Measurements from ENCODE around the gene TEX22.
A peak's percentile ranks its signal among the peaks of the same experiment; 100 is the strongest.

TEX22 gene

GRCh38 chr14:105412771-105413543 is 14.6 kb downstream of the TEX22 start:
- no peak for DNase-seq (ENCODE audit: low spot score)
- no peak overlapping the region for H3K4me3 ChIP-seq
- H3K27ac ChIP-seq: no peak overlapping the region
- TF ChIP-seq CTCF (IDR thresholded peaks at IDR 0.05): no peak

DNA sequence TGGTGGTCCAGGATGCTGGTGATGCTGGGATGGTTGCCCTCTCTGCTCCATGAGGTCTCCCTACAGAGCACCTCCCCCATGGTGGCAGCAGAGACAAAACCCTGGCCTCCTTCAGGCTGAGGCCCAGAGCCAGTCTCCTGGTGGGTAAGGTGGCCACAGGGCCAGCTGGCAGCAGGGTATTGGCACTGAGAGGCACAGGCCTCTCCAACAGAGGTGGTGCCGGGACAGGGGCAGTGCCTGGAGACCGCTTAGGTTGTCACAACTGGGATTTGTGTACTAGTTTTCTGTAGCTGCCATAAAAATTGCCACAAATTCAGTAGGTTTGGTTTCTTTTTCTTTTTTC is 15.2 kb downstream of the TEX22 start:
- DNase-seq (ENCODE audit: low spot score): no peak
- no peak overlapping the region for H3K27ac ChIP-seq
- H3K4me3 ChIP-seq: no peak overlapping the region
- no peak for TF ChIP-seq CTCF (IDR thresholded peaks at IDR 0.05)

- Histone ChIP-seq H3K27ac (peak overlapping the region; percentile 55 to 76), H3K4me3 (peak overlapping the region; percentile 78)
- TF ChIP-seq CTCF (IDR thresholded peaks at IDR 0.05): peak; percentile 77
- peak; percentile 83 for DNase-seq (ENCODE audit: low spot score)
Observed at GRCh38 chr14:105414456-105415371, 16.4 kb downstream of the TEX22 start.

DNA sequence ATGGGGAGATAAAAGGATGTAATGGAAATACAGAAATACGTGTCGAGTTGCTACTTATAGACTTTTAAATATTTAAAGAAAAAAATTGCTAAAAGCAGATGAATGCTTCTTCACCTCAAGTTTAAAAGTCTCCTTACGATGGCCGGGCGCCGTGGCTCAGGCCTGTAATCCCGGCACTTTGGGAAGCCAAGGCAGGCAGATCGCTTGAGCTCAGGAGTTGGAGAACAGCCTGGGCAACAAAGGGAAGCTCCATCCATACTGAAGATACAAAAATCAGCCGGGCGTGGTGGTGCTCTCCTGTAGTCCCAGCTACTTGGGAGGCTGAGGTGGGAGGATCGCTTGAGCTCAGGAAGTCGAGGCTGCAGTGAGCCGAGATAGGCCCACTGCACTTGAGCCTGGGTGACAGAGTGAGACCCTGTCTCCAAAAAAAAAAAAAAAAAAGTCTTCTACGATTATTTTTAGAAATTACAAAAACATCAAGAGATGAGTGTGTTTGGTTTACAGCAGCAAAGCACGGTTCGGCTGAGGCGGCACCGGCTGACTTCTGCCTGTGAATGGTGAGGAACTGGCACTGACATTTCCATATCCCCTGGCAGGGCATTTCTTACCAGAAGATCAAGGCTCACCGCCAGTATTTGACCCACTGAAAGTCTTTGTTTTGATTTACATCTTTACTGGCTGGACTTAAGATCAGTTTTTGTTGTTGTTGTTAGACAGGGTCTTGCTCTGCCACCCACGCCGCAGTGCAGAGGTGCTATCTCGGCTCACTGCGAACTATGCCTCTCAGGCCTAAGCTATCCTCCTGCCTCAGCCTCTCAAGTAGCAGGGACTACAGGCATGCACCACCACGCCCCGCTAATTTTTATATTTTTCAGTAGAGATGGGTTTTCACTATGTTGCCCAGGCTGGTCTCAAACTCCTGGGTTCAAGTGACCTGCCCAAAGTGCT is 17.4 kb downstream of the TEX22 start:
- Histone ChIP-seq H3K4me3 (peak overlapping the region; percentile 78), H3K27ac (peak overlapping the region in 1 of 2 donors; percentile 76)
- no peak for DNase-seq (ENCODE audit: low spot score)
- no peak for TF ChIP-seq CTCF (IDR thresholded peaks at IDR 0.05)

GRCh38 chr14:105416671-105417070 is 18.3 kb downstream of the TEX22 start:
- Histone ChIP-seq H3K4me3 (no peak overlapping the region), H3K27ac (no peak overlapping the region)
- no peak for DNase-seq (ENCODE audit: low spot score)
- TF ChIP-seq CTCF (IDR thresholded peaks at IDR 0.05): no peak

- H3K4me3 ChIP-seq: no peak overlapping the region
- no peak for DNase-seq (ENCODE audit: low spot score)
- no peak for TF ChIP-seq CTCF (IDR thresholded peaks at IDR 0.05)
- no peak overlapping the region for H3K27ac ChIP-seq
Observed at GRCh38 chr14:105417690-105418121, 19.4 kb downstream of the TEX22 start.

Measured in coronary artery (tissue), 2 donors.